HG02870 (cell line): ENCODE data around the gene CASP8AP2.
A peak's percentile ranks its signal among the peaks of the same experiment; 100 is the strongest.
"Not testable (repeated sequence)": the region's sequence is repeated elsewhere in the genome, so short reads cannot be mapped to it uniquely, and the experiment has no call there.

Experiments used
- ATAC-seq: cut with Tn5 transposase; IDR thresholded peaks from one replicate; pipeline ENCODE4 v1.9.1; 2021; ENCODE audit warnings: mild to moderate bottlenecking, moderate library complexity; ENCODE audit not compliant: unreplicated experiment

CASP8AP2 gene

GRCh38 chr6:89829472-89830169 is at the start of gene CASP8AP2:
Gene CASP8AP2, plus strand, starts transcription at chr6:89829880.
- ATAC-seq: peak; percentile 97

- ATAC-seq: no peak
Measured at GRCh38 chr6:89781070-89782034, 48.3 kb upstream of the CASP8AP2 start.

- ATAC-seq: no peak
Measured at GRCh38 chr6:89782222-89782621, 47.5 kb upstream of the CASP8AP2 start.

GRCh38 chr6:89783293-89783692 is 46.4 kb upstream of the CASP8AP2 start:
- not testable (repeated sequence) for ATAC-seq

- no peak for ATAC-seq
Measured at GRCh38 chr6:89784838-89785237, 44.8 kb upstream of the CASP8AP2 start.

- no peak for ATAC-seq
Measured at GRCh38 chr6:89786970-89787369, 42.7 kb upstream of the CASP8AP2 start.

- no peak for ATAC-seq
Measured at GRCh38 chr6:89787660-89788328, 41.9 kb upstream of the CASP8AP2 start.

GRCh38 chr6:89789980-89790379 is 39.7 kb upstream of the CASP8AP2 start:
- ATAC-seq: no peak

- ATAC-seq: no peak
Measured at GRCh38 chr6:89790403-89790802, 39.3 kb upstream of the CASP8AP2 start.

GRCh38 chr6:89792881-89793280 is 36.8 kb upstream of the CASP8AP2 start:
- ATAC-seq: peak; percentile 82

GRCh38 chr6:89793586-89793985 is 36.1 kb upstream of the CASP8AP2 start:
- ATAC-seq: no peak

- ATAC-seq: no peak
Measured at GRCh38 chr6:89794324-89794723, 35.4 kb upstream of the CASP8AP2 start.

GRCh38 chr6:89797317-89797716 is 32.4 kb upstream of the CASP8AP2 start:
- no peak for ATAC-seq

GRCh38 chr6:89799096-89799495 is 30.6 kb upstream of the CASP8AP2 start:
- ATAC-seq: no peak

- ATAC-seq: no peak
Measured at GRCh38 chr6:89799756-89800155, 29.9 kb upstream of the CASP8AP2 start.

- ATAC-seq: no peak
Measured at GRCh38 chr6:89803271-89803670, 26.4 kb upstream of the CASP8AP2 start.

- ATAC-seq: no peak
Measured at GRCh38 chr6:89805814-89806371, 23.8 kb upstream of the CASP8AP2 start.

- ATAC-seq: no peak
Measured at GRCh38 chr6:89807581-89807980, 22.1 kb upstream of the CASP8AP2 start.

- not testable (repeated sequence) for ATAC-seq
Measured at GRCh38 chr6:89813422-89813821, 16.3 kb upstream of the CASP8AP2 start.

- ATAC-seq: no peak
Measured at GRCh38 chr6:89817481-89817880, 12.2 kb upstream of the CASP8AP2 start.

- peak; percentile 14 for ATAC-seq
Measured at GRCh38 chr6:89818977-89819335, 10.7 kb upstream of the CASP8AP2 start.
